Heart right ventricle (tissue), 16 donors: ENCODE results near the gene MYO19. TPM values are rescaled to one million over a fixed set of nuclear protein-coding genes. Genes with fewer than 3 reads are reported as not detected.

Source experiments
- ATAC-seq, 8 donors: fragments of 200-7000 bp; cut with Tn5 transposase; one replicate each; pipeline ENCODE4 v1.9.1; 2020; ENCODE audit warnings: mild to moderate bottlenecking in 8 of 8, moderate library complexity in 8 of 8, moderate number of reproducible peaks in 1 of 8
- DNase-seq, 2 donors: peaks; one replicate each; pipeline ENCODE4 v3.0.0-alpha.2; 2020
- H3K27ac ChIP-seq, 10 donors: fragments of 200-600 bp; sonication (generic) in 2 of 10; one replicate each; pipeline versions ENCODE4 v1.5.0 to v1.8.0; 2020 to 2022; ENCODE audit warnings: mild to moderate bottlenecking in 3 of 10
- H3K27me3 ChIP-seq, 7 donors: fragments of 200-600 bp; one replicate each; pipeline ENCODE4 v1.8.0; 2021 to 2022; ENCODE audit warnings: mild to moderate bottlenecking in 2 of 7
- H3K36me3 ChIP-seq, 9 donors: fragments of 200-600 bp; sonication (generic) in 1 of 9; one replicate each; pipeline versions ENCODE4 v1.5.0 to v1.8.0; 2020 to 2022; ENCODE audit warnings: mild to moderate bottlenecking in 2 of 9
- H3K4me1 ChIP-seq, 9 donors: fragments of 200-600 bp; sonication (generic) in 1 of 9; one replicate each; pipeline versions ENCODE4 v1.5.0 to v1.8.0; 2020 to 2022; ENCODE audit warnings: mild to moderate bottlenecking in 4 of 9
- H3K4me3 ChIP-seq, 10 donors: fragments of 200-600 bp; sonication (generic) in 2 of 10; one replicate each; pipeline versions ENCODE4 v1.5.0 to v1.8.0; 2020 to 2022; ENCODE audit warnings: mild to moderate bottlenecking in 7 of 10, moderate library complexity in 2 of 10
- H3K9me3 ChIP-seq, 11 donors: fragments of 200-600 bp in 10 of 11; sonication (generic) in 2 of 11; one replicate each; pipeline versions ENCODE4 v1.5.0 to v1.8.0; 2013 to 2022; ENCODE audit warnings: mild to moderate bottlenecking in 2 of 11, control low read depth in 1 of 11, moderate library complexity in 1 of 11
- WGBS, 2 donors: extraction: QIAGEN DNeasy Blood & Tissue Kit; methylation state at CpG; one replicate each; pipeline ENCODE4 v1.1.7; 2013; ENCODE audit warnings: inconsistent platforms in 1 of 2; 5-methylcytosine and 5-hydroxymethylcytosine counted together
- intact Hi-C, 10 donors: fragments of 100-400 bp; cut with DNase I; formaldehyde crosslinking; loops; one replicate each; pipeline versions ENCODE4 v1.11.1 to v1.14.2; 2022
- polyA plus RNA-seq, 2 donors: library from polyadenylated mRNA; stranded (reverse); fragments of 200-250 nt; gene quantifications; one replicate each; pipeline ENCODE4 v1.2.3, GENCODE V29; 2013
- total RNA-seq, 10 donors: library from RNA; stranded (reverse); fragmentation: NEBNext Ultra II Directional in 3 of 10; extraction: Animal tissue kit (Norgen Biotek cat#: 25700) in 3 of 10; gene quantifications; one replicate each; pipeline versions ENCODE4 v1.2.1 to v1.2.4, GENCODE V29; 2021 to 2023
- TF ChIP-seq, protein P1 (sequence below), 9 donors: fragments of 200-600 bp; sonication (generic) in 2 of 9; IDR thresholded peaks; one replicate each; pipeline versions ENCODE4 v1.5.0 to v1.8.0; 2021 to 2022; ENCODE audit warnings: antibody characterized with exemption in 9 of 9, mild to moderate bottlenecking in 5 of 9, moderate library complexity in 1 of 9
- donor health status: Arrhythmogenic right ventricular cardiomyopathy.
- donor health status: ischemic (EF 13 %, LVEDD 7.1; RV severe dilation, severe dysfunction).
- donor health status: healthy with polysubstance abuse.
- donor health status: DM: no; HTN: yes; CAD: no.
- donor health status: DM: no; HTN: no; CAD: no.
- donor health status: ischemic (EF 25% LVEDD 6.9; RV normal size, moderate dysfunction).
- donor health status: ischemic (EF 25% LVEDD 5.7; RV mildly dilated, moderate dysfunction).
- donor health status: healthy.
- donor health status: DM: yes; HTN: yes; CAD: no.
- donor health status: Ischemic cardiomyopathy.
- donor health status: ischemic (EF 35%, LVEDD 5.7; RV mildly dilated, moderate dysfunction).
- donor health status: nonischemic (EF 11% LVEDD 7.7; RV severe dilation, severe dysfunction).
- donor health status: DM: yes; HTN: yes; CAD: no.
- donor health status: PGD.
- donor health status: ischemic (EF 29% LVEDD 5.4; RV normal size, mild dysfunction).
- donor health status: nonischemic (EF 23%, LVEDD 6.1; RV moderate dilation, normal function).

MYO19 gene
- total and polyA plus RNA-seq, 12 donors = 8.8 to 40.4 (median 14.2) TPM

DNA sequence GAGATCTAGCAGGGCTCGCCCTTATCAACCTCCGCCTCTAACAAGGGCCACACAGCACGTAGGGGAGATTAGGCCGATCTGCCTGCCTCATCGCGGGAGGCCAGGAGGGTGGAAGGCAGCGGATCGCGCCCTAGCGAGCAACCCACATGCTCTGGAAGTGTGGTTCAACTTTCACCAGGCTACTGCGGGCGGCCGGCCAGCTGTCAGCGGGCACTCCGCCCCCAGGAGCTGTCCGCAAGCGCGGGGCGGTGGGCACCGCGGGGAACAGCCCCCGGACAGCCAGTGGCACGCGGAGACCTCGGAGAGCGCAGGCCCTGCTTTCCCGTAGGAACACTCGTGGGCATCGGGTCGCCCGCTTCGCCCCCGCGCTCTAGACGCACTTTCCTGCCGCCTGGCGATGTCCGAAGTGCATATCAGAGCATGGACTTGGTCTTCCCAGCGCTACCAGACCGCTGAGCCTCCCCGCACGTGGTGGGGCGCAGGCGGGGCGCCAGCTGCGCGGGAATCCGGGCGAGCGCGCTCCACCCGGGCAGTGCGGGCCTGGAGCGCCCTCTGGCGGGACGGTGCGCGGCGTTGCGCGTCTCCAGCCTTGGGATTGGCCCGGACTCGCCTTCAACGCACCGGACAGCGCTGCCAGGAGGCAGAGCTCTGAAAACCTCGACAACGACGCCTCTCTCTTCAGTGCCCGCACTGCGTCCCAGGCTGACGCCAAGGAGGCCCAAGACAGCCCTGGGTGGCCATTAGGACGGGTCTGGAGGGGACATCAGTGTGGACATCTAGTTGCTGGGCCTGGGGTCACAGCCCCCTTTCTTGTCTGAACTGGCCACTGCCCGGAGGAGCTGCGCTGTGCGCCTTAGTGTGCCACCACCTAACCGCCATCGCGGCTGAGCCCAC, 51.8 kb downstream of the MYO19 start:
- TF ChIP-seq, protein P1, sequence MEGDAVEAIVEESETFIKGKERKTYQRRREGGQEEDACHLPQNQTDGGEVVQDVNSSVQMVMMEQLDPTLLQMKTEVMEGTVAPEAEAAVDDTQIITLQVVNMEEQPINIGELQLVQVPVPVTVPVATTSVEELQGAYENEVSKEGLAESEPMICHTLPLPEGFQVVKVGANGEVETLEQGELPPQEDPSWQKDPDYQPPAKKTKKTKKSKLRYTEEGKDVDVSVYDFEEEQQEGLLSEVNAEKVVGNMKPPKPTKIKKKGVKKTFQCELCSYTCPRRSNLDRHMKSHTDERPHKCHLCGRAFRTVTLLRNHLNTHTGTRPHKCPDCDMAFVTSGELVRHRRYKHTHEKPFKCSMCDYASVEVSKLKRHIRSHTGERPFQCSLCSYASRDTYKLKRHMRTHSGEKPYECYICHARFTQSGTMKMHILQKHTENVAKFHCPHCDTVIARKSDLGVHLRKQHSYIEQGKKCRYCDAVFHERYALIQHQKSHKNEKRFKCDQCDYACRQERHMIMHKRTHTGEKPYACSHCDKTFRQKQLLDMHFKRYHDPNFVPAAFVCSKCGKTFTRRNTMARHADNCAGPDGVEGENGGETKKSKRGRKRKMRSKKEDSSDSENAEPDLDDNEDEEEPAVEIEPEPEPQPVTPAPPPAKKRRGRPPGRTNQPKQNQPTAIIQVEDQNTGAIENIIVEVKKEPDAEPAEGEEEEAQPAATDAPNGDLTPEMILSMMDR (IDR thresholded peaks at IDR 0.05) = peak; percentile 89 to 99 (median 96)
- intact Hi-C loops = loop anchor here in 9 of 10 donors (2.0 to 10.0 kb wide), 6 partner anchors 52 to 516 kb away; partner anchors contain the start of genes DHRS11 (in 1 of the 9), GGNBP2 (in 1 of the 9), MYO19 (in 1 of the 9) and PIGW (in 1 of the 9)
- 4 to 7% methylated on average over 78 to 79 of the region's 79 CpGs for WGBS, 2 donors
- Histone ChIP-seq H3K27ac (no peak overlapping the region), H3K27me3 (peaks cover 0 to 46% (median 36%) of the 10 kb centered on the region in 7 donors), H3K4me3 (peak overlapping the region in 9 of 10 donors; percentile 34 to 56 (median 47)), H3K9me3 (no peaks in the 10 kb centered on the region), H3K4me1 (peaks cover 13 to 34% (median 28%) of the 10 kb centered on the region in 9 donors), H3K36me3 (no peaks in the 10 kb centered on the region)
- ATAC-seq (peak; percentile 83 to 90 (median 87)), DNase-seq (peak; percentile 81 to 87)

DNA sequence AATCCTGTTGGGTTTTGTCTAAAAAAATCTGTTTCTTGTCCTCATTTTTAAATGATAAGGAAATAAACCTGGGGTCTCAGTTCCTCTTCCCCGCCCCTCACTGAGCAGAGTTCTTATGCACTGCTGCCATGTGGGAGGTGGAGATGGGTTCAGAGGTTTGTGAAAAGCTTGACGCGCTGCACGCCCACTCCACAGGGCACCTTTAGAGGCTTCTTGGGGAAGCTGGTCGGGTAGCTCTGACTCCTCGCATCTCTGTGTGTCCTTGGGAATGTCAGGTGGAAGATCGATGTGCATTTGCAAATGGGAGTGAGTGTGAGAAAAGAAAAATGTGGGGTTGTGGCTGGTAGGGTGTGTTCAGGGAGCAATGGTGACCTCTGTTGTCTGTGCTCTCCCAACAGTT, 52.8 kb downstream of the MYO19 start:
- ATAC-seq (no peak), DNase-seq (no peak)
- WGBS, 2 donors = 57 to 59% methylated on average over 7 of the region's 7 CpGs
- intact Hi-C loops = loop anchor here in 9 of 10 donors (2.0 to 10.0 kb wide), 6 partner anchors 53 to 515 kb away; partner anchors contain the start of genes DHRS11 (in 1 of the 9), GGNBP2 (in 1 of the 9), MYO19 (in 1 of the 9) and PIGW (in 1 of the 9)
- Histone ChIP-seq H3K36me3 (no peaks in the 10 kb centered on the region), H3K4me1 (peaks cover 13 to 25% (median 19%) of the 10 kb centered on the region in 9 donors), H3K27me3 (peaks cover 0 to 46% (median 36%) of the 10 kb centered on the region in 7 donors), H3K4me3 (no peak overlapping the region), H3K9me3 (no peaks in the 10 kb centered on the region), H3K27ac (no peak overlapping the region)
- TF ChIP-seq, protein P1 (IDR thresholded peaks at IDR 0.05) = no peak

- TF ChIP-seq, protein P1 (IDR thresholded peaks at IDR 0.05) = no peak
- intact Hi-C loops = loop anchor here in 2 of 10 donors (5.0 to 10.0 kb wide), 2 partner anchors 293 to 491 kb away; partner anchors contain the start of genes CCL14 (in 1 of the 2) and CCL16 (in 1 of the 2)
- Histone ChIP-seq H3K9me3 (no peaks in the 10 kb centered on the region), H3K4me1 (no peaks in the 10 kb centered on the region), H3K27ac (no peak overlapping the region), H3K27me3 (peaks cover 0 to 48% (median 23%) of the 10 kb centered on the region in 7 donors), H3K4me3 (no peak overlapping the region), H3K36me3 (no peaks in the 10 kb centered on the region)
- WGBS, 2 donors = 62 to 63% methylated on average over 4 of the region's 4 CpGs
- ATAC-seq (no peak), DNase-seq (no peak)
Observed at GRCh38 chr17:36475346-36475970, 59.2 kb downstream of the MYO19 start.

GRCh38 chr17:36474571-36474970, 60.1 kb downstream of the MYO19 start:
- 57 to 64% methylated on average over 7 of the region's 7 CpGs for WGBS, 2 donors
- Histone ChIP-seq H3K9me3 (no peaks in the 10 kb centered on the region), H3K4me1 (no peaks in the 10 kb centered on the region), H3K4me3 (no peak overlapping the region), H3K36me3 (no peaks in the 10 kb centered on the region), H3K27ac (no peak overlapping the region), H3K27me3 (peaks cover 0 to 54% (median 22%) of the 10 kb centered on the region in 7 donors)
- ATAC-seq (peak in 1 of 8 donors; percentile 41), DNase-seq (no peak)
- TF ChIP-seq, protein P1 (IDR thresholded peaks at IDR 0.05) = no peak
- intact Hi-C loops = loop anchor here in 1 of 10 donors (10.0 kb wide), 1 partner anchor 490 kb away; the partner anchor contains the start of genes CCL14 and CCL16
